Measurements from ENCODE around the gene HAAO. TPM values are rescaled to one million over a fixed set of nuclear protein-coding genes. Genes with fewer than 3 reads are reported as not detected.

HAAO gene
- total and polyA plus RNA-seq, 2 of the 13 experiments (the other 11 are each of a cell fraction or from before 2014, with no cell fraction given) = 36.1 to 42.7 TPM

GRCh38 chr2:42792583-42793333 lies at the start of gene HAAO (continued):
- TF ChIP-seq CSRNP1 (CRISPR knock-in tag; IDR thresholded peaks at IDR 0.05) (peak; percentile 93), U2AF2 (IDR thresholded peaks at IDR 0.05; ENCODE audit: low read depth, low read length) (no peak; the same call in 1 of the 2 replicates), EEA1 (CRISPR knock-in tag; IDR thresholded peaks at IDR 0.05; ENCODE audit: borderline replicate concordance) (no peak; the same call in 1 of the 2 replicates), RORA (CRISPR knock-in tag; IDR thresholded peaks at IDR 0.05) (0 out of 2 replicates have a peak, but pooled peaks have one; percentile 24), SIN3A (IDR thresholded peaks at IDR 0.05; ENCODE audit: borderline replicate concordance, low read depth, low read length) (peak; percentile 79; the same call in 1 of the 2 replicates), FOXJ3 (CRISPR knock-in tag; IDR thresholded peaks at IDR 0.05; ENCODE audit: borderline replicate concordance) (peak; percentile 71), MTF1 (CRISPR knock-in tag; IDR thresholded peaks at IDR 0.05) (peak; percentile 93), TEAD2 (CRISPR knock-in tag; IDR thresholded peaks at IDR 0.05) (peak; percentile 94), ZBTB39 (CRISPR knock-in tag; IDR thresholded peaks at IDR 0.05) (peak; percentile 96), HOXA9 (CRISPR knock-in tag; IDR thresholded peaks at IDR 0.05; ENCODE audit: borderline replicate concordance) (peak; percentile 82), HNRNPLL (IDR thresholded peaks at IDR 0.05; ENCODE audit: low read depth, low read length, poor library complexity, severe bottlenecking) (peak; percentile 85), SOX6 (IDR thresholded peaks at IDR 0.05) (no peak), SOX6 (CRISPR knock-in tag; IDR thresholded peaks at IDR 0.05) (peak; percentile 91), MTERF4 (CRISPR knock-in tag; IDR thresholded peaks at IDR 0.05) (peak; percentile 76; the same call in 1 of the 2 replicates), GPBP1L1 (CRISPR knock-in tag; IDR thresholded peaks at IDR 0.05) (no peak)
- TF ChIP-seq, protein P1, sequence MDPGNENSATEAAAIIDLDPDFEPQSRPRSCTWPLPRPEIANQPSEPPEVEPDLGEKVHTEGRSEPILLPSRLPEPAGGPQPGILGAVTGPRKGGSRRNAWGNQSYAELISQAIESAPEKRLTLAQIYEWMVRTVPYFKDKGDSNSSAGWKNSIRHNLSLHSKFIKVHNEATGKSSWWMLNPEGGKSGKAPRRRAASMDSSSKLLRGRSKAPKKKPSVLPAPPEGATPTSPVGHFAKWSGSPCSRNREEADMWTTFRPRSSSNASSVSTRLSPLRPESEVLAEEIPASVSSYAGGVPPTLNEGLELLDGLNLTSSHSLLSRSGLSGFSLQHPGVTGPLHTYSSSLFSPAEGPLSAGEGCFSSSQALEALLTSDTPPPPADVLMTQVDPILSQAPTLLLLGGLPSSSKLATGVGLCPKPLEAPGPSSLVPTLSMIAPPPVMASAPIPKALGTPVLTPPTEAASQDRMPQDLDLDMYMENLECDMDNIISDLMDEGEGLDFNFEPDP (CRISPR knock-in tag; conservative IDR thresholded peaks at IDR 0.05) = peak; percentile 96
- TF ChIP-seq, protein P2, sequence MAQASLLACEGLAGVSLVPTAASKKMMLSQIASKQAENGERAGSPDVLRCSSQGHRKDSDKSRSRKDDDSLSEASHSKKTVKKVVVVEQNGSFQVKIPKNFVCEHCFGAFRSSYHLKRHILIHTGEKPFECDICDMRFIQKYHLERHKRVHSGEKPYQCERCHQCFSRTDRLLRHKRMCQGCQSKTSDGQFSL (CRISPR knock-in tag; IDR thresholded peaks at IDR 0.05) = peak; percentile 81
- TF ChIP-seq, protein P3, sequence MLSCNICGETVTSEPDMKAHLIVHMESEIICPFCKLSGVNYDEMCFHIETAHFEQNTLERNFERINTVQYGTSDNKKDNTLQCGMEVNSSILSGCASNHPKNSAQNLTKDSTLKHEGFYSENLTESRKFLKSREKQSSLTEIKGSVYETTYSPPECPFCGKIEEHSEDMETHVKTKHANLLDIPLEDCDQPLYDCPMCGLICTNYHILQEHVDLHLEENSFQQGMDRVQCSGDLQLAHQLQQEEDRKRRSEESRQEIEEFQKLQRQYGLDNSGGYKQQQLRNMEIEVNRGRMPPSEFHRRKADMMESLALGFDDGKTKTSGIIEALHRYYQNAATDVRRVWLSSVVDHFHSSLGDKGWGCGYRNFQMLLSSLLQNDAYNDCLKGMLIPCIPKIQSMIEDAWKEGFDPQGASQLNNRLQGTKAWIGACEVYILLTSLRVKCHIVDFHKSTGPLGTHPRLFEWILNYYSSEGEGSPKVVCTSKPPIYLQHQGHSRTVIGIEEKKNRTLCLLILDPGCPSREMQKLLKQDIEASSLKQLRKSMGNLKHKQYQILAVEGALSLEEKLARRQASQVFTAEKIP (CRISPR knock-in tag; IDR thresholded peaks at IDR 0.05; ENCODE audit: borderline replicate concordance) = 0 out of 2 replicates have a peak, but pooled peaks have one; percentile 48
